A549 (cell line): ENCODE measurements around the gene FOXO3. TPM values are rescaled to one million over a fixed set of nuclear protein-coding genes. Genes with fewer than 3 reads are reported as not detected.

Experiments used
- ATAC-seq, 2 experiments: fragments of 200-7000 bp in 1 of 2; fragments of >200 bp in 1 of 2; cut with Nextera tagmentation in 1 of 2; cut with Tn5 transposase in 1 of 2; 3 replicates each; pipeline versions ENCODE4 v1.8.0 to v1.9.1; 2018 to 2020; ENCODE audit warnings: mild to moderate bottlenecking in 1 of 2, moderate library complexity in 1 of 2
- CTCF ChIA-PET: fragments of 300-600 bp; sonication (Branson Sonifier 250); formaldehyde crosslinking; extraction: SDS; loops from one replicate; lab custom pipeline; 2021; ENCODE audit warnings: antibody characterized with exemption, inconsistent platforms; lab: Yijun Ruan, JAX
- POLR2A ChIA-PET: fragments of 350-600 bp; formaldehyde crosslinking; extraction: SDS; loops from one replicate; lab custom pipeline; 2021; ENCODE audit warnings: antibody characterized with exemption, inconsistent platforms; lab: Yijun Ruan, JAX
- DNase-seq, 2 experiments: peaks; one replicate each; pipeline versions ENCODE4 v3.0.0 to v3.0.0-alpha.2; 2011 to 2016; ENCODE audit warnings: low read depth in 1 of 2, low spot score in 1 of 2
- FAIRE-seq: peaks from 2 replicates; lab custom pipeline; 2011; peaks lifted over from hg19 to GRCh38; lab: Jason Lieb, UNC
- H3K27ac ChIP-seq, 2 experiments: fragments of >200 bp; sonication (Bioruptor Twin); formaldehyde crosslinking; 3 replicates each; pipeline ENCODE4 v1.5.1; 2016 to 2017
- H3K4me1 ChIP-seq: fragments of >200 bp; sonication (Bioruptor Twin); formaldehyde crosslinking; 3 replicates; pipeline ENCODE4 v1.6.1; 2016
- H3K4me2 ChIP-seq: fragments of >200 bp; sonication (Bioruptor Twin); formaldehyde crosslinking; 3 replicates; pipeline ENCODE4 v1.6.1; 2016
- H3K4me3 ChIP-seq: fragments of >200 bp; sonication (Bioruptor Twin); formaldehyde crosslinking; 3 replicates; pipeline ENCODE4 v1.5.1; 2016
- H3K9me3 ChIP-seq: fragments of >200 bp; sonication (Bioruptor Twin); formaldehyde crosslinking; 3 replicates; pipeline ENCODE4 v1.6.1; 2016
- CBX2 ChIP-seq: fragments of 200-600 bp; sonication (generic); IDR thresholded peaks from 2 replicates; pipeline ENCODE4 v1.6.1; 2016; ENCODE audit warnings: low read depth, mild to moderate bottlenecking, borderline replicate concordance
- CBX8 ChIP-seq: fragments of 200-600 bp; sonication (generic); IDR thresholded peaks from 2 replicates; pipeline ENCODE4 v1.6.1; 2016
- EHF ChIP-seq: fragments of 250-450 bp; sonication (Bioruptor Pico); IDR thresholded peaks from 2 replicates; pipeline ENCODE4 v1.5.0; 2020; ENCODE audit warnings: mild to moderate bottlenecking
- EHMT2 ChIP-seq: fragments of 200-600 bp; sonication (generic); IDR thresholded peaks from 2 replicates; pipeline ENCODE4 v1.6.1; 2016; ENCODE audit warnings: antibody characterized with exemption, low read depth, mild to moderate bottlenecking, moderate library complexity
- EP300 ChIP-seq, 2 experiments: fragments of >200 bp; sonication (Bioruptor Twin); formaldehyde crosslinking; IDR thresholded peaks; 2 replicates in 1 of 2; 3 replicates in 1 of 2; pipeline ENCODE4 v1.6.1; 2016 to 2017
- FOSB ChIP-seq: fragments of 250-450 bp; sonication (Bioruptor Pico); IDR thresholded peaks from 2 replicates; pipeline ENCODE4 v1.5.0; 2020; ENCODE audit warnings: mild to moderate bottlenecking, moderate library complexity
- HDAC2 ChIP-seq: fragments of 200-600 bp; sonication (generic); IDR thresholded peaks from 2 replicates; pipeline ENCODE4 v1.6.1; 2016
- HOXB5 ChIP-seq: fragments of 250-450 bp; sonication (Bioruptor Pico); IDR thresholded peaks from 2 replicates; pipeline ENCODE4 v1.5.0; 2020; ENCODE audit warnings: mild to moderate bottlenecking, moderate library complexity
- JUN ChIP-seq, 2 experiments: fragments of >200 bp; sonication (Bioruptor Twin); formaldehyde crosslinking; IDR thresholded peaks; 2 replicates in 1 of 2; 3 replicates in 1 of 2; pipeline ENCODE4 v1.6.1; 2016 to 2017
- KDM1A ChIP-seq: fragments of 200-600 bp; sonication (generic); IDR thresholded peaks from 2 replicates; pipeline ENCODE4 v1.6.1; 2016; ENCODE audit warnings: low read depth, mild to moderate bottlenecking
- MAFK ChIP-seq: fragments of 450-650 bp; IDR thresholded peaks from 2 replicates; pipeline ENCODE4 v1.6.1; 2014; ENCODE audit not compliant: partially characterized antibody
- MAZ ChIP-seq: fragments of 150-350 bp; IDR thresholded peaks from 2 replicates; pipeline ENCODE4 v1.6.1; 2014; ENCODE audit warnings: antibody characterized with exemption, low read depth, low read length, borderline replicate concordance
- NFE2L2 ChIP-seq: fragments of 150-350 bp; conservative IDR thresholded peaks from 2 replicates; pipeline ENCODE4 v1.6.1; 2014; ENCODE audit warnings: low read length
- NR3C1 ChIP-seq: fragments of >200 bp; sonication (Bioruptor Twin); formaldehyde crosslinking; IDR thresholded peaks from 3 replicates; pipeline ENCODE4 v1.6.1; 2017
- PHF8 ChIP-seq: fragments of 200-600 bp; sonication (generic); IDR thresholded peaks from 2 replicates; pipeline ENCODE4 v1.6.1; 2016; ENCODE audit warnings: low read depth, mild to moderate bottlenecking, antibody characterized with exemption, moderate library complexity, borderline replicate concordance
- POLR2A ChIP-seq: IDR thresholded peaks from 2 replicates; pipeline ENCODE4 v1.6.1; 2012; ENCODE audit warnings: mild to moderate bottlenecking, low read length
- POLR2AphosphoS2 ChIP-seq: conservative IDR thresholded peaks from 2 replicates; pipeline ENCODE4 v1.6.1; 2012; ENCODE audit warnings: low read length, improper control_type of control experiment, inconsistent platforms
- RARB ChIP-seq: fragments of 250-450 bp; sonication (Bioruptor Pico); IDR thresholded peaks from 2 replicates; pipeline ENCODE4 v1.8.0; 2021; ENCODE audit warnings: mild to moderate bottlenecking, moderate library complexity
- RCOR1 ChIP-seq: fragments of 150-350 bp; IDR thresholded peaks from 2 replicates; pipeline ENCODE4 v1.6.1; 2014; ENCODE audit warnings: antibody characterized with exemption, low read length, low read depth
- RFX5 ChIP-seq: fragments of 450-650 bp; IDR thresholded peaks from 2 replicates; pipeline ENCODE4 v1.7.1; 2014; ENCODE audit warnings: antibody characterized with exemption, mild to moderate bottlenecking, moderate library complexity
- RNF2 ChIP-seq: fragments of 200-600 bp; sonication (generic); IDR thresholded peaks from 2 replicates; pipeline ENCODE4 v1.6.1; 2016; ENCODE audit warnings: low read depth, mild to moderate bottlenecking, antibody characterized with exemption, moderate library complexity, borderline replicate concordance
- TFCP2L1 ChIP-seq: fragments of 250-450 bp; sonication (Bioruptor Pico); IDR thresholded peaks from 2 replicates; pipeline ENCODE4 v1.5.0; 2021; ENCODE audit warnings: mild to moderate bottlenecking
- TP53 ChIP-seq: fragments of 250-450 bp; sonication (Bioruptor Pico); IDR thresholded peaks from 2 replicates; pipeline ENCODE4 v1.5.0; 2021; ENCODE audit warnings: mild to moderate bottlenecking, moderate library complexity
- ZC3H11A ChIP-seq: fragments of 450-650 bp; IDR thresholded peaks from 2 replicates; pipeline ENCODE4 v1.6.1; 2014; ENCODE audit warnings: antibody characterized with exemption, mild to moderate bottlenecking
- ZFP36 ChIP-seq: fragments of 450-650 bp; IDR thresholded peaks from 2 replicates; pipeline ENCODE4 v1.6.1; 2014; ENCODE audit warnings: borderline replicate concordance; ENCODE audit not compliant: partially characterized antibody
- WGBS: methylation state at CpG from one replicate; pipeline ENCODE4 v1.1.6; 2017; ENCODE audit errors: missing lambda C conversion rate; 5-methylcytosine and 5-hydroxymethylcytosine counted together
- polyA plus RNA-seq, 4 experiments: library from polyadenylated mRNA; depleted of rRNA in 3 of 4; stranded (reverse); fragments of >200 nt; fragmentation: RNase III in 1 of 4; extraction: RNeasy Plus Mini Kit Qiagen cat#74134 plus additional on column Dnase treatment in 1 of 4; gene quantifications; 2 replicates in 3 of 4; 3 replicates in 1 of 4; pipeline ENCODE4 v1.2.3, GENCODE V29; 2011 to 2017
- TF ChIP-seq, protein P1 (sequence below): fragments of 150-350 bp; IDR thresholded peaks from 2 replicates; pipeline ENCODE4 v1.6.1; 2014; ENCODE audit warnings: low read depth, mild to moderate bottlenecking, low read length
- TF ChIP-seq, protein P2 (sequence below): IDR thresholded peaks from 2 replicates; pipeline ENCODE4 v1.6.1; 2012
- TF ChIP-seq, protein P3 (sequence below): fragments of 200-600 bp; sonication (generic); IDR thresholded peaks from 2 replicates; pipeline ENCODE4 v1.6.1; 2016; ENCODE audit warnings: antibody characterized with exemption, mild to moderate bottlenecking, moderate library complexity

Gene FOXO3
- polyA plus RNA-seq, 2 of the 4 experiments (the other 2 are of a cell fraction), result 4.6 to 7.5 TPM

GRCh38 chr6:108619431-108620197 is 58.9 kb downstream of the FOXO3 start:
- Histone ChIP-seq H3K4me3 (no peak overlapping the region), H3K9me3 (no peaks in the 10 kb centered on the region), H3K4me2 (no peak overlapping the region), H3K27ac (no peak overlapping the region), H3K4me1 (peaks cover 8% of the 10 kb centered on the region; the same call in 2 of the 3 replicates)
- CTCF ChIA-PET, result interaction anchor here (0.6 kb wide), 1 partner anchor 454 kb away, joined by 3 read pairs; no protein-coding TSS in a partner anchor
- DNase-seq, result no peak
- ATAC-seq, result no peak
- POLR2A ChIA-PET, result no interaction called here
- 97% methylated on average over 2 of the region's 2 CpGs for WGBS
- FAIRE-seq, result no peak
- TF ChIP-seq HDAC2, result no peak
- TF ChIP-seq NR3C1, result no peak
- no peak for TF ChIP-seq RARB (CRISPR knock-in tag)
- no peak for TF ChIP-seq CBX8
- TF ChIP-seq NFE2L2, result no peak
- TF ChIP-seq MAZ, result no peak
- TF ChIP-seq EHF (CRISPR knock-in tag), result no peak
- TF ChIP-seq ZC3H11A, result no peak
- no peak for TF ChIP-seq RCOR1
- TF ChIP-seq, protein P1, sequence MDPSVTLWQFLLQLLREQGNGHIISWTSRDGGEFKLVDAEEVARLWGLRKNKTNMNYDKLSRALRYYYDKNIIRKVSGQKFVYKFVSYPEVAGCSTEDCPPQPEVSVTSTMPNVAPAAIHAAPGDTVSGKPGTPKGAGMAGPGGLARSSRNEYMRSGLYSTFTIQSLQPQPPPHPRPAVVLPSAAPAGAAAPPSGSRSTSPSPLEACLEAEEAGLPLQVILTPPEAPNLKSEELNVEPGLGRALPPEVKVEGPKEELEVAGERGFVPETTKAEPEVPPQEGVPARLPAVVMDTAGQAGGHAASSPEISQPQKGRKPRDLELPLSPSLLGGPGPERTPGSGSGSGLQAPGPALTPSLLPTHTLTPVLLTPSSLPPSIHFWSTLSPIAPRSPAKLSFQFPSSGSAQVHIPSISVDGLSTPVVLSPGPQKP, result no peak
- no peak for TF ChIP-seq HOXB5 (CRISPR knock-in tag)
- TF ChIP-seq POLR2A, result no peak
- TF ChIP-seq TP53 (CRISPR knock-in tag), result no peak
- no peak for TF ChIP-seq RFX5
- no peak for TF ChIP-seq JUN (IDR thresholded peaks at IDR 0.05)

- 70% methylated on average over 6 of the region's 6 CpGs for WGBS
- Histone ChIP-seq H3K4me3 (no peak overlapping the region), H3K4me1 (peaks cover 8% of the 10 kb centered on the region; the same call in 2 of the 3 replicates), H3K4me2 (no peak overlapping the region), H3K27ac (no peak overlapping the region), H3K9me3 (no peaks in the 10 kb centered on the region)
- DNase-seq (no peak), FAIRE-seq (no peak), ATAC-seq (peak in 1 of 2 experiments; percentile 39; a peak in 1 of 6 replicates)
- CTCF ChIA-PET, result interaction anchor here (1.0 kb wide), 1 partner anchor 46 kb away, joined by 3 read pairs; no protein-coding TSS in a partner anchor
- POLR2A ChIA-PET, result no interaction called here
- TF ChIP-seq EP300 (IDR thresholded peaks at IDR 0.05), result no peak
- no peak for TF ChIP-seq CBX8
- TF ChIP-seq ZC3H11A, result no peak
- no peak for TF ChIP-seq PHF8
- TF ChIP-seq, protein P2, sequence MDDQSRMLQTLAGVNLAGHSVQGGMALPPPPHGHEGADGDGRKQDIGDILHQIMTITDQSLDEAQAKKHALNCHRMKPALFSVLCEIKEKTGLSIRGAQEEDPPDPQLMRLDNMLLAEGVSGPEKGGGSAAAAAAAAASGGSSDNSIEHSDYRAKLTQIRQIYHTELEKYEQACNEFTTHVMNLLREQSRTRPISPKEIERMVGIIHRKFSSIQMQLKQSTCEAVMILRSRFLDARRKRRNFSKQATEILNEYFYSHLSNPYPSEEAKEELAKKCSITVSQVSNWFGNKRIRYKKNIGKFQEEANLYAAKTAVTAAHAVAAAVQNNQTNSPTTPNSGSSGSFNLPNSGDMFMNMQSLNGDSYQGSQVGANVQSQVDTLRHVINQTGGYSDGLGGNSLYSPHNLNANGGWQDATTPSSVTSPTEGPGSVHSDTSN, result no peak
- TF ChIP-seq ZFP36, result no peak
- no peak for TF ChIP-seq CBX2
- no peak for TF ChIP-seq RNF2
- no peak for TF ChIP-seq NR3C1
- TF ChIP-seq TFCP2L1 (CRISPR knock-in tag), result no peak
- no peak for TF ChIP-seq FOSB (CRISPR knock-in tag)
- TF ChIP-seq KDM1A, result no peak
- TF ChIP-seq EHMT2, result no peak
- no peak for TF ChIP-seq POLR2A
- TF ChIP-seq, protein P3, sequence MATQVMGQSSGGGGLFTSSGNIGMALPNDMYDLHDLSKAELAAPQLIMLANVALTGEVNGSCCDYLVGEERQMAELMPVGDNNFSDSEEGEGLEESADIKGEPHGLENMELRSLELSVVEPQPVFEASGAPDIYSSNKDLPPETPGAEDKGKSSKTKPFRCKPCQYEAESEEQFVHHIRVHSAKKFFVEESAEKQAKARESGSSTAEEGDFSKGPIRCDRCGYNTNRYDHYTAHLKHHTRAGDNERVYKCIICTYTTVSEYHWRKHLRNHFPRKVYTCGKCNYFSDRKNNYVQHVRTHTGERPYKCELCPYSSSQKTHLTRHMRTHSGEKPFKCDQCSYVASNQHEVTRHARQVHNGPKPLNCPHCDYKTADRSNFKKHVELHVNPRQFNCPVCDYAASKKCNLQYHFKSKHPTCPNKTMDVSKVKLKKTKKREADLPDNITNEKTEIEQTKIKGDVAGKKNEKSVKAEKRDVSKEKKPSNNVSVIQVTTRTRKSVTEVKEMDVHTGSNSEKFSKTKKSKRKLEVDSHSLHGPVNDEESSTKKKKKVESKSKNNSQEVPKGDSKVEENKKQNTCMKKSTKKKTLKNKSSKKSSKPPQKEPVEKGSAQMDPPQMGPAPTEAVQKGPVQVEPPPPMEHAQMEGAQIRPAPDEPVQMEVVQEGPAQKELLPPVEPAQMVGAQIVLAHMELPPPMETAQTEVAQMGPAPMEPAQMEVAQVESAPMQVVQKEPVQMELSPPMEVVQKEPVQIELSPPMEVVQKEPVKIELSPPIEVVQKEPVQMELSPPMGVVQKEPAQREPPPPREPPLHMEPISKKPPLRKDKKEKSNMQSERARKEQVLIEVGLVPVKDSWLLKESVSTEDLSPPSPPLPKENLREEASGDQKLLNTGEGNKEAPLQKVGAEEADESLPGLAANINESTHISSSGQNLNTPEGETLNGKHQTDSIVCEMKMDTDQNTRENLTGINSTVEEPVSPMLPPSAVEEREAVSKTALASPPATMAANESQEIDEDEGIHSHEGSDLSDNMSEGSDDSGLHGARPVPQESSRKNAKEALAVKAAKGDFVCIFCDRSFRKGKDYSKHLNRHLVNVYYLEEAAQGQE, result no peak
- no peak for TF ChIP-seq MAFK
- no peak for TF ChIP-seq POLR2AphosphoS2
Observed at GRCh38 chr6:108621117-108621516, 60.4 kb downstream of the FOXO3 start.
